K562 (cell line): ENCODE results near the gene TRIM37. TPM values are rescaled to one million over a fixed set of nuclear protein-coding genes. Genes with fewer than 3 reads are reported as not detected.

Experiments used
- ATAC-seq: fragments of 200-7000 bp; cut with Tn5 transposase; 3 replicates; pipeline ENCODE4 v1.9.1; 2020; ENCODE audit warnings: moderate library complexity
- BruUV-seq: library from RNA; stranded (reverse); fragments of 400-500 nt; replicated peaks from 2 replicates; lab custom pipeline; 2021; lab: Mats Ljungman, UMichigan
- CTCF ChIA-PET: fragments of 300-600 bp; formaldehyde crosslinking; extraction: SDS; loops from one replicate; lab custom pipeline; 2021; ENCODE audit warnings: low intra/inter-chr PET ratio; lab: Yijun Ruan, JAX
- POLR2A ChIA-PET: fragments of 300-600, 350-650 bp; sonication (Branson Sonifier 250); formaldehyde crosslinking; extraction: SDS; loops from one replicate; lab custom pipeline; 2021; ENCODE audit warnings: antibody characterized with exemption, inconsistent platforms; lab: Yijun Ruan, JAX
- DNase-seq, 4 experiments: peaks; one replicate each; pipeline versions ENCODE4 v3.0.0 to v3.0.0-alpha.2; 2011 to 2018; ENCODE audit warnings: low spot score in 3 of 4, mixed read lengths in 3 of 4; ENCODE audit errors: extremely low read depth in 1 of 4
- FAIRE-seq: peaks from 2 replicates; lab custom pipeline; 2011; peaks lifted over from hg19 to GRCh38; lab: Jason Lieb, UNC
- H2AFZ ChIP-seq: 2 replicates; pipeline ENCODE4 v1.6.0; 2011; ENCODE audit warnings: low read depth, low read length, control low read depth, inconsistent platforms
- H3K27ac ChIP-seq: fragments of 200-600 bp; 3 replicates; pipeline ENCODE4 v1.8.0; 2011; ENCODE audit warnings: low read depth, mild to moderate bottlenecking, control low read depth, inconsistent platforms, low read length, moderate library complexity, mixed read lengths; ENCODE audit errors: extremely low read depth
- H3K27me3 ChIP-seq, 2 experiments: fragments of 300-600 bp in 1 of 2; 2 replicates in 1 of 2; 3 replicates in 1 of 2; pipeline versions ENCODE4 v1.6.0 to v1.8.0; 2011; ENCODE audit warnings: inconsistent platforms in 2 of 2, low read length in 2 of 2, mild to moderate bottlenecking in 1 of 2, mixed read lengths in 1 of 2, moderate library complexity in 1 of 2; ENCODE audit not compliant: control insufficient read depth in 2 of 2, insufficient read depth in 2 of 2
- H3K36me3 ChIP-seq: fragments of 300-600 bp; 3 replicates; pipeline ENCODE4 v1.8.0; 2011; ENCODE audit warnings: mild to moderate bottlenecking, low read length, inconsistent platforms; ENCODE audit not compliant: control insufficient read depth, insufficient read depth
- H3K4me1 ChIP-seq, 2 experiments: fragments of 200-600 bp in 1 of 2; replicated peaks in 1 of 2; 2 replicates in 1 of 2; 3 replicates in 1 of 2; pipeline versions ENCODE4 v1.5.1 to v1.8.0; 2011; ENCODE audit warnings: inconsistent platforms in 2 of 2, low read length in 2 of 2, mild to moderate bottlenecking in 1 of 2, mixed read lengths in 1 of 2, moderate library complexity in 1 of 2; ENCODE audit not compliant: control insufficient read depth in 2 of 2, insufficient read depth in 2 of 2
- H3K4me2 ChIP-seq: 2 replicates; pipeline ENCODE4 v1.6.1; 2011; ENCODE audit warnings: low read length, control low read depth, inconsistent platforms, mixed read lengths; ENCODE audit not compliant: insufficient read depth
- H3K4me3 ChIP-seq: fragments of 200-600 bp; sonication (generic), shearing (Covaris generic); 2 replicates; pipeline ENCODE4 v1.5.1; 2016; ENCODE audit warnings: control low read depth, inconsistent platforms
- H3K79me2 ChIP-seq: fragments of 200-600 bp; 3 replicates; pipeline ENCODE4 v1.8.0; 2011; ENCODE audit warnings: low read length, inconsistent platforms; ENCODE audit not compliant: control insufficient read depth, insufficient read depth
- H3K9ac ChIP-seq, 2 experiments: 2 replicates each; pipeline versions ENCODE4 v1.6.0 to v1.6.1; 2011; ENCODE audit warnings: low read depth in 2 of 2, low read length in 2 of 2, control low read depth in 1 of 2, inconsistent platforms in 1 of 2, mild to moderate bottlenecking in 1 of 2, mixed read lengths in 1 of 2; ENCODE audit not compliant: insufficient read depth in 1 of 2
- H3K9me1 ChIP-seq: one replicate; pipeline ENCODE4 v1.6.0; 2011; ENCODE audit warnings: inconsistent platforms, mild to moderate bottlenecking, low read length, moderate library complexity; ENCODE audit not compliant: control insufficient read depth, insufficient read depth
- H3K9me3 ChIP-seq: replicated peaks from 2 replicates; pipeline ENCODE4 v1.5.1; 2011; ENCODE audit warnings: low read depth, low read length, inconsistent platforms; ENCODE audit not compliant: control insufficient read depth, insufficient read depth
- H4K20me1 ChIP-seq: replicated peaks from 2 replicates; pipeline ENCODE4 v1.6.1; 2011; ENCODE audit warnings: low read length, inconsistent platforms, mixed read lengths; ENCODE audit not compliant: control insufficient read depth, insufficient read depth
- LCOR ChIP-seq: sonication (generic); formaldehyde crosslinking; IDR thresholded peaks from 2 replicates; pipeline ENCODE4 v1.8.0; 2022; ENCODE audit warnings: mild to moderate bottlenecking, missing genetic modification reagents
- ZBTB11 ChIP-seq, 3 experiments: fragments of 200-800 bp in 1 of 3; fragments of 250-450 bp in 1 of 3; fragments of 450-650 bp in 1 of 3; sonication (Bioruptor Pico) in 1 of 3; sonication (Bioruptor generic) in 1 of 3; formaldehyde crosslinking in 1 of 3; IDR thresholded peaks; 2 replicates each; pipeline versions ENCODE4 v1.6.1 to v1.8.0; 2016 to 2022; ENCODE audit warnings: mild to moderate bottlenecking in 2 of 3, missing genetic modification characterization in 2 of 3, missing compliant biosample characterization in 1 of 3, moderate library complexity in 1 of 3
- WGBS: fragments of 100-300 bp; shearing (Covaris generic); methylation state at CpG from one replicate; pipeline ENCODE4 v1.1.6; 2016; ENCODE audit warnings: low coverage, mixed read lengths; ENCODE audit not compliant: insufficient coverage; ENCODE audit errors: missing lambda C conversion rate; 5-methylcytosine and 5-hydroxymethylcytosine counted together
- in situ Hi-C: fragments of 300-500 bp; cut with MboI; formaldehyde crosslinking; loops from 4 replicates; pipeline ENCODE4 v1.15.0; 2018; ENCODE audit warnings: inconsistent platforms, mixed read lengths
- intact Hi-C: fragments of 100-400 bp; cut with micrococcal nuclease; formaldehyde crosslinking; loops from 2 replicates; pipeline ENCODE4 v1.14.2; 2022
- polyA plus RNA-seq, 8 experiments: library from polyadenylated mRNA; depleted of rRNA in 4 of 8; stranded (reverse) in 5 of 8; unstranded in 3 of 8; fragments of >200 nt; fragmentation: Nextera tagmentation in 2 of 8; fragmentation: Illumina TruSeq in 1 of 8; extraction: Ambion mirVana in 2 of 8; extraction: Trizol in 1 of 8; gene quantifications; 2 replicates each; pipeline versions ENCODE4 v1.2.1 to v1.2.3, GENCODE V29; 2011 to 2014; ENCODE audit warnings: inconsistent platforms in 1 of 8, missing spikeins in 1 of 8
- total RNA-seq, 7 experiments: library from RNA; depleted of rRNA in 6 of 7; stranded (reverse); fragments of >200 nt in 6 of 7; fragmentation: Illumina TruSeq in 2 of 7; extraction: Trizol in 2 of 7; gene quantifications; 2 replicates each; pipeline versions ENCODE4 v1.2.1 to v1.2.3, GENCODE V29; 2011 to 2021; ENCODE audit warnings: low replicate concordance in 1 of 7

Gene TRIM37
- total and polyA plus RNA-seq, 9 of the 15 experiments (the other 6 are each of a cell fraction or from before 2014, with no cell fraction given), result 4.5 to 31.4 (median 23.8) TPM

- Histone ChIP-seq H3K4me1 (no peaks in the 10 kb centered on the region), H3K36me3 (no peaks in the 10 kb centered on the region), H2AFZ (no peak overlapping the region), H3K4me3 (no peak overlapping the region), H3K9me1 (no peaks in the 10 kb centered on the region), H3K27ac (no peak overlapping the region), H3K4me2 (no peak overlapping the region), H3K27me3 (no peaks in the 10 kb centered on the region), H4K20me1 (no peaks in the 10 kb centered on the region), H3K9me3 (no peaks in the 10 kb centered on the region), H3K9ac (no peak overlapping the region), H3K79me2 (no peaks in the 10 kb centered on the region)
- 59% methylated on average over 3 of the region's 3 CpGs for WGBS
- FAIRE-seq, result no peak
- ATAC-seq, result no peak
- in situ Hi-C loops, result no loop called here
- DNase-seq, result no peak
- BruUV-seq, result no TSS peak
- POLR2A ChIA-PET, result interaction anchor here (0.6 kb wide), 1 partner anchor 7 kb away, joined by 3 read pairs; no protein-coding TSS in a partner anchor
- TF ChIP-seq ZBTB11 (CRISPR knock-in tag; IDR thresholded peaks at IDR 0.05) (peak in 1 of 3 experiments; percentile 60; a peak in 2 of 6 replicates), LCOR (CRISPR knock-in tag) (no peak)
- intact Hi-C loops, result no loop called here
- CTCF ChIA-PET, result no interaction called here
Measured at GRCh38 chr17:58965221-58965620, 141.5 kb downstream of the TRIM37 start.
